ENCODE measurements around the gene CTRB2.

DNA sequence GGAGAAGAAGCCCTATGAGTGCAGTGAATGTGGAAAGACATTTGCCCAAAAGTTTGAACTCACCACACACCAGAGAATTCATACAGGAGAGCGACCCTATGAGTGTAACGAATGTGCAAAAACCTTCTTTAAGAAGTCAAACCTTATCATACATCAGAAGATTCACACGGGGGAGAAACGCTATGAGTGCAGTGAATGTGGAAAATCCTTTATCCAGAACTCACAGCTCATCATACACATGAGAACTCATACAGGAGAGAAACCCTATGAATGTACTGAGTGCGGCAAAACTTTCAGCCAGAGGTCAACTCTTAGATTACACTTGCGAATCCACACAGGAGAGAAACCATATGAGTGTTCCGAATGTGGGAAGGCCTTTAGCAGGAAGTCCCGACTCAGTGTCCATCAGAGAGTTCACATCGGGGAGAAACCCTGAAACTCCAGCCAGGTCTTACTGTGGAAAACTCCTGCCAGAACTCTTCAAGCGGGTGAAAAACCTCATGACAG lies 37.0 kb downstream of the CTRB2 start:
- TF ChIP-seq, protein P1, sequence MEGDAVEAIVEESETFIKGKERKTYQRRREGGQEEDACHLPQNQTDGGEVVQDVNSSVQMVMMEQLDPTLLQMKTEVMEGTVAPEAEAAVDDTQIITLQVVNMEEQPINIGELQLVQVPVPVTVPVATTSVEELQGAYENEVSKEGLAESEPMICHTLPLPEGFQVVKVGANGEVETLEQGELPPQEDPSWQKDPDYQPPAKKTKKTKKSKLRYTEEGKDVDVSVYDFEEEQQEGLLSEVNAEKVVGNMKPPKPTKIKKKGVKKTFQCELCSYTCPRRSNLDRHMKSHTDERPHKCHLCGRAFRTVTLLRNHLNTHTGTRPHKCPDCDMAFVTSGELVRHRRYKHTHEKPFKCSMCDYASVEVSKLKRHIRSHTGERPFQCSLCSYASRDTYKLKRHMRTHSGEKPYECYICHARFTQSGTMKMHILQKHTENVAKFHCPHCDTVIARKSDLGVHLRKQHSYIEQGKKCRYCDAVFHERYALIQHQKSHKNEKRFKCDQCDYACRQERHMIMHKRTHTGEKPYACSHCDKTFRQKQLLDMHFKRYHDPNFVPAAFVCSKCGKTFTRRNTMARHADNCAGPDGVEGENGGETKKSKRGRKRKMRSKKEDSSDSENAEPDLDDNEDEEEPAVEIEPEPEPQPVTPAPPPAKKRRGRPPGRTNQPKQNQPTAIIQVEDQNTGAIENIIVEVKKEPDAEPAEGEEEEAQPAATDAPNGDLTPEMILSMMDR (IDR thresholded peaks at IDR 0.05), result no peak
- no peak for TF ChIP-seq ETV6 (CRISPR knock-in tag; IDR thresholded peaks at IDR 0.05)
- no peak for TF ChIP-seq CREB1 (CRISPR knock-in tag; IDR thresholded peaks at IDR 0.05)
- no peak for TF ChIP-seq TEAD4 (CRISPR knock-in tag; IDR thresholded peaks at IDR 0.05)
- TF ChIP-seq, protein P2, sequence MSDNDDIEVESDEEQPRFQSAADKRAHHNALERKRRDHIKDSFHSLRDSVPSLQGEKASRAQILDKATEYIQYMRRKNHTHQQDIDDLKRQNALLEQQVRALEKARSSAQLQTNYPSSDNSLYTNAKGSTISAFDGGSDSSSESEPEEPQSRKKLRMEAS (CRISPR knock-in tag; IDR thresholded peaks at IDR 0.05), result no peak
- TF ChIP-seq, protein P3, sequence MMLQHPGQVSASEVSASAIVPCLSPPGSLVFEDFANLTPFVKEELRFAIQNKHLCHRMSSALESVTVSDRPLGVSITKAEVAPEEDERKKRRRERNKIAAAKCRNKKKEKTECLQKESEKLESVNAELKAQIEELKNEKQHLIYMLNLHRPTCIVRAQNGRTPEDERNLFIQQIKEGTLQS (CRISPR knock-in tag; conservative IDR thresholded peaks at IDR 0.05), result no peak
- TF ChIP-seq ZNF138 (CRISPR knock-in tag; conservative IDR thresholded peaks at IDR 0.05), result no peak
- TF ChIP-seq SP1 (CRISPR knock-in tag; conservative IDR thresholded peaks at IDR 0.05), result no peak
- TF ChIP-seq, protein P4, sequence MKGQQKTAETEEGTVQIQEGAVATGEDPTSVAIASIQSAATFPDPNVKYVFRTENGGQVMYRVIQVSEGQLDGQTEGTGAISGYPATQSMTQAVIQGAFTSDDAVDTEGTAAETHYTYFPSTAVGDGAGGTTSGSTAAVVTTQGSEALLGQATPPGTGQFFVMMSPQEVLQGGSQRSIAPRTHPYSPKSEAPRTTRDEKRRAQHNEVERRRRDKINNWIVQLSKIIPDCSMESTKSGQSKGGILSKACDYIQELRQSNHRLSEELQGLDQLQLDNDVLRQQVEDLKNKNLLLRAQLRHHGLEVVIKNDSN (CRISPR knock-in tag; IDR thresholded peaks at IDR 0.05), result no peak
- no peak for TF ChIP-seq ATF1 (CRISPR knock-in tag; IDR thresholded peaks at IDR 0.05)
- TF ChIP-seq ZBTB21 (CRISPR knock-in tag; IDR thresholded peaks at IDR 0.05; ENCODE audit: borderline replicate concordance), result no peak
- no peak for TF ChIP-seq SMAD3 (CRISPR knock-in tag; IDR thresholded peaks at IDR 0.05; ENCODE audit: borderline replicate concordance)
- no peak for TF ChIP-seq IRF2 (CRISPR knock-in tag; IDR thresholded peaks at IDR 0.05; ENCODE audit: borderline replicate concordance, low read depth)

Measured in WTC11 (cell line).